NOMO-1 (cell line): ENCODE results near the gene MC5R.
"Not testable (repeated sequence)": the region's sequence is repeated elsewhere in the genome, so short reads cannot be mapped to it uniquely, and the experiment has no call there.

Source experiments
- DNase-seq, 2 experiments: peaks; one replicate each; lab custom pipeline; 2025; ENCODE audit not compliant: unreplicated experiment in 2 of 2; lab: John Stamatoyannopoulos, UW

MC5R gene

DNA sequence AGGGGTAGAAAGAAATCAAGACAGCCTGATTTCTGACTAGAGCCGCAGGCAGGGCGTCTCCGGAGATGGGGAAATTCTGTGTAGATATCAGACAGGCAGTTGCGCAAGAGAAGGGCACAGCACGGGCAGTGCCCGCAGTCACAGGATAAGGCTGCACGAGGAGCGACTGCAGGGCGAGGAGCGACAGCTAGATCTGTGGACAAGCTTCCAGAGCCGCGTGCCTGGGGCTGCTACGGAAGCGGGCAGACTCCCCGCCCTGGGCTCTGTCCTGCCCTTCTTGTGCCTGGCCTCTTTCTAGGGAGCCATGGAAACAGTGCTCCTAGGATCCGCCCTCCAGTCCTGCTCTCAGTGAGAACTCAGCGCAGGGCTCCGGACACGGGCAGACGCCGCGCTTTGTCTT is 12.6 kb downstream of the MC5R start:
- DNase-seq = no peak

DNA sequence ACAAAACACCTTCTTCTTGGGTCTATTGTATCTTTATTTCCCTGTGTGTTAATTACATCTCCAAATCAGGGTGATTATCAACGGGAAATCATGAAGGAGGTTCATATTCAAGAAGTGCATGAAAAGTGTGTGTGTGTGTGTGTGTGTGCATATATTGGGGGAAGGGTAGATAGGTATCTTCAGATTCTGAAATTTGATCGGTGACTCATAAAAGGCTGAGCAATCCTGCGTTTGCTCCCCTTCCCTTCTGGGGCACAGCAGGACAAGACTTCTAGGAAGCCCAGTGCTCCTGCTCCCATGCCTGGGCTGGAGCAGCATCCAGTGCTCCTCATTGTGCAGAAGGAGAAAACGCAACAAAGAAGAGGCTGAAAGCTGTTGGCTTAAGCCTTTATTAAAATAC is 25.8 kb downstream of the MC5R start:
- DNase-seq = no peak

DNA sequence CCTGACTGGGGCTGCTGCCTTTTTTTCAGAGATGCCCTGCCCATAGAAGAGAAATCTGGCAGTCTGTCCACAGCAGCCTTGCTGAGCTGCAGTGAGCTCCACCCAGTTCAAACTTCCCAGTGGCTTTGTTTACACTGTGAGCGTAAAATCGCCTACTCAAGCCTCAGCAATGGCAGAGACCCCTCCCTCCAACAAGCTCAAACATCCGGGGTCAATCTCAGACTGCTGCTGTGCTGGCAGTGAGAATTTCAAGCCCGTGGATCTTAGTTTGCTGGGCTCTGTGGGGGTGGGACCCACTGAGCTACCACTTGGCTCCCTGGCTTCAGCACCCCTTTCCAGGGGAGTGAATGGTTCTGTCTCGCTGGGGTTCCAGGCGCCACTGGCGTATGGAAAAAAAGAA is 38.9 kb downstream of the MC5R start:
- not testable (repeated sequence) for DNase-seq

DNA sequence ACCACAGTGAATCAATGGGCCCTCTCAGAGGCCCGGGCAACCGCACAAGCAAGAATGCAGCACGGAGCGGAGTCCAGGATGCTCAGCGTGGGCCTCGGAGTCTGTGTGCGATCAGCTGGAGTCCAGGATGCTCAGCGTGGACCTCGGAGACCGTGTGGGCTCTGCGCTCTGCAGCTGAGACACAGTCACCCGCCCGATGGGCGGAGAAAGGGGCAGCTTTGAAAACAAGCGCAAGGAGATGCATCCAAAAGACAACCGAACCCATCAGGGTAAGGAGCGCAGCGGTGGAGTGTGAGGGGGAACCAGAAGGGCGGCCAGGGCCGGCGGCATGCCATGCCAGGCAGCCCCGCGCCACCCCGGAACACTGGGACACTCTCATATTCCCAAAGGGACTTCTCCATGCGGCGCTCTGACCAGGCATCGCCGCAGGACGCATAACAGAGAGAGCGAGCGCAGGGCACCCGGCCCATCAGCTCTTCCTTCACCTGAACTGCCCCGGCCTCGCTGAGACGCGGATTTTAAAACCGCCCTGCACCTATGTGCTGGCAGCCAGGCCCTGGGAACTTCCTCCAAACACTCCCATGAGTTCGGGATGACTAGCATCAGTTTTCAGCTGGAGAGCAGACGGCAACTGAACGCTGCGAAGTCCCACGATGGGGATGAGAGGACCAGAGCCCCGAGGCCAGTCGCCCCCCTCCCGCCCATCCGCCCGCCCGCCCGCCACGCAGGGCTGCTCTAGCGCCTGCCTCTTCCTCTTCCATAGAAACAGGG is 44.7 kb downstream of the MC5R start:
- DNase-seq = no peak

DNA sequence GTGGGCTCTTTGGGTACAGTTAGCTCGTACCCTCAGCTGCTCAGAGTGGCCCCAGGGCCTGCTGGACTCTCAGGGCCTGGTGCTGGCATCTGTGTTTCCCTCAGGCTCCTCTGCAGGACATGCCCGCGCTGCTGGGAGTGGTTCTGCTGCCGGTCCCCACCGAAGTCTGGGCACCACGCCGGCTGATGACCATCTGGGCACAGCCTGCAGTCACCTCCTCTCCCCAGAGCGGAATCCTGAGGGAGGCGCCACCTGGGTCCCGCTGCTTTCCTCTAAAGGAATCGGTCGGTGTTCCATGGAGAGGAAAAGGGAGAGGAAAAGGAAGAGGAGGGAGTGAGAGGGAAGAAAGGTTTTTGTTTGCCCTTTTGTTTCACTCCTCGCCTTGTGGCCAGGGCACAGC is 47.8 kb downstream of the MC5R start:
- no peak for DNase-seq

DNA sequence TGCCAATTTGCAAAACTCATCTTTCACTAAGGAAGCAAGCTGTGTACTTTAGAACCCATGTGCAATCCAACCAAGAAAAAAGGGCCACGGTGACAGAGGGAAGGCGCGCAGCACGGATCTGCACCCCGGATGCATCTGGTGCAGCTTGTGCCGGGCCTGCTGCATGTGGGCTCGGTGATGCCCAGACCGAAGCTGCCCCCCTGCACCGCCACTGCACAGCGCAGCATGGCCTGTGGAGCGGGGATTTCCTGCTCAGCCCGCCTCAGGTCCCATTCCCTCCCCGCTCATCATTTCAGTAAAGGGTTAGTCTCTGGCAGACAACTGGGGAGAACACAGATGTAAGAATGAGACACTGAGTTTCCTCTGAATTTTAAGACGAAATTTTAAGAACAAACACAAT is 48.4 kb downstream of the MC5R start:
- no peak for DNase-seq

DNA sequence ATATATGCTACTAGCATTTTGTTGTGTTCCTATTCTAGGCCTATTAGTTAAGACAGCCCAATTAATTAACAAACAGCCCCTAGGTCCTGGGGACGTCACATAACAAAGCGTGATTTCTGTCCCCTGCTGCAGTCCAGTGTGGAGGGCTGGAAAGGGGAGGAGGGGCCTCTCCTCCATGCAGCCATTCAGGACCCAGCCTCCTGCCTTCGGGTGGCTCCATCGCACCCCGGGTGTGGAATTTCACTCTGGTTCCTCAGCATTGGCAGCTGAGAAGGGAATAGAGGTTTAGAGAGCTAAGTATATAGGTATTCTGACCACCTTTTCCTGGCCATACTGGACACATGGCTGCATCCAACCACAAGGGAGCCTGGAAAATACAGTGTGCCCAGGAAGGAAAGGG is 49.0 kb downstream of the MC5R start:
- no peak for DNase-seq

DNA sequence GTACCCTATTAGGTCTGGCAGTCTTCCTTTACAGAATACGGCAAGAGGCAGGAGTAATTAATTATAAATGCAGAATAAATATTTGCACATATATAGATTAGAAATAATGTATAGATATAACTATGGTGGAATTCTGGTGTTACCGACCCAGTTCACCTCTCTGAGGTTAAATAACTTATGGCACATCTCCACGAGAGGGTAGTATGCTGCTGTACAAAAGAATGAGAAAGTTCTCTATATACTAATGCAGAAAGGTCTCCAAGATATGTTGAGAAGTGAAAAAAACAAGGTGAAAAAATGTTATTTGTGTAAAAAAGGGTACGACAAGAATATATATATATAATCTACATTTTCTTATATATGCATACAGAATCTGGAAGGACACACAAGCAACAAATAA is 50.6 kb downstream of the MC5R start:
- DNase-seq = no peak
